Cortex of kidney (tissue), 1 donor: ENCODE measurements around the gene MTF2.
A peak's percentile ranks its signal among the peaks of the same experiment; 100 is the strongest.
"Not testable (repeated sequence)": the region's sequence is repeated elsewhere in the genome, so short reads cannot be mapped to it uniquely, and the experiment has no call there.

Experiments used
- DNase-seq: peaks from one replicate; lab custom pipeline; 2025; lab: John Stamatoyannopoulos, UW

MTF2 gene

GRCh38 chr1:93143136-93143535 lies 64.1 kb downstream of the MTF2 start:
- no peak for DNase-seq

- no peak for DNase-seq
Observed at GRCh38 chr1:93143769-93144168, 64.7 kb downstream of the MTF2 start.

- no peak for DNase-seq
Observed at GRCh38 chr1:93148001-93148400, 68.9 kb downstream of the MTF2 start.

- DNase-seq: no peak
Observed at GRCh38 chr1:93150729-93151128, 71.6 kb downstream of the MTF2 start.

GRCh38 chr1:93151474-93151873 lies 72.4 kb downstream of the MTF2 start:
- DNase-seq: no peak

- no peak for DNase-seq
Observed at GRCh38 chr1:93152835-93153234, 73.8 kb downstream of the MTF2 start.

- no peak for DNase-seq
Observed at GRCh38 chr1:93154898-93155297, 75.8 kb downstream of the MTF2 start.

GRCh38 chr1:93155335-93155734 lies 76.3 kb downstream of the MTF2 start:
- no peak for DNase-seq

GRCh38 chr1:93159337-93159736 lies 80.3 kb downstream of the MTF2 start:
- DNase-seq: no peak

GRCh38 chr1:93163314-93163713 lies 84.2 kb downstream of the MTF2 start:
- DNase-seq: not testable (repeated sequence)

GRCh38 chr1:93164816-93165215 lies 85.7 kb downstream of the MTF2 start:
- DNase-seq: no peak

GRCh38 chr1:93165895-93166294 lies 86.8 kb downstream of the MTF2 start:
- not testable (repeated sequence) for DNase-seq

GRCh38 chr1:93167006-93167405 lies 87.9 kb downstream of the MTF2 start:
- no peak for DNase-seq

- DNase-seq: not testable (repeated sequence)
Observed at GRCh38 chr1:93170141-93170678, 91.1 kb downstream of the MTF2 start.

- no peak for DNase-seq
Observed at GRCh38 chr1:93171549-93172034, 92.5 kb downstream of the MTF2 start.

- no peak for DNase-seq
Observed at GRCh38 chr1:93172778-93173177, 93.7 kb downstream of the MTF2 start.

GRCh38 chr1:93174638-93175037 lies 95.6 kb downstream of the MTF2 start:
- DNase-seq: not testable (repeated sequence)

GRCh38 chr1:93177991-93178390 lies 98.9 kb downstream of the MTF2 start:
- no peak for DNase-seq

GRCh38 chr1:93178418-93178817 lies 99.3 kb downstream of the MTF2 start:
- DNase-seq: no peak

- peak; percentile 82 for DNase-seq
Observed at GRCh38 chr1:93179886-93180722, 101.0 kb downstream of the MTF2 start, which contains the start of gene TMED5. Gene TMED5 (minus strand): TSS chr1:93180413. CDS start chr1:93180242, 171 bp downstream.

GRCh38 chr1:93180723-93181613 lies 101.9 kb downstream of the MTF2 start, which contains the start of gene CCDC18:
Gene CCDC18 (plus strand): TSS chr1:93180724. CDS start chr1:93183362, 2,638 bp downstream.
- DNase-seq: no peak

GRCh38 chr1:93186667-93187066 lies 107.6 kb downstream of the MTF2 start:
- DNase-seq: no peak
